Spleen (tissue), 7 donors: Measurements from ENCODE around the gene LRMDA.

Experiments used
- CTCF ChIP-seq, 11 experiments: fragments of 200-600 bp in 7 of 11; fragments of 450-650 bp in 4 of 11; sonication (generic) in 4 of 11; IDR thresholded peaks in 8 of 11; conservative IDR thresholded peaks in 3 of 11; 1 replicate in 7 of 11; 2 replicates in 4 of 11; pipeline versions ENCODE4 v1.4.0 to v1.8.0; 2016 to 2021; ENCODE audit warnings: antibody characterized with exemption in 11 of 11, inconsistent platforms in 4 of 11, mild to moderate bottlenecking in 1 of 11
- POLR2A ChIP-seq, 3 donors: fragments of 450-650 bp; IDR thresholded peaks; one replicate each; pipeline ENCODE4 v1.5.1; 2017; ENCODE audit warnings: antibody characterized with exemption in 3 of 3, mild to moderate bottlenecking in 1 of 3
- donor health status: DM: no; HTN: no; CAD: no; lungs with moderate emphysema.
- donor health status: DM: no; HTN: no; CAD: no.
- donor health status: DM: no; HTN: no; CAD: no.

- no peak for TF ChIP-seq CTCF (IDR thresholded peaks at IDR 0.05 in 8 of 11, conservative IDR thresholded peaks at IDR 0.05 in 3 of 11)
- no peak for TF ChIP-seq POLR2A (IDR thresholded peaks at IDR 0.05)
These were observed 752 bp downstream of the LRMDA start for GRCh38 chr10:75432176-75432575.
